ENCODE data around the gene MAD1L1. TPM values are rescaled to one million over a fixed set of nuclear protein-coding genes. Genes with fewer than 3 reads are reported as not detected.
"Not testable (repeated sequence)": the region's sequence is repeated elsewhere in the genome, so short reads cannot be mapped to it uniquely, and the experiment has no call there.

Gene MAD1L1
- total RNA-seq, 2 experiments from 2014 or later, result 40.0 to 44.7 TPM

- Mint-ChIP-seq H3K36me3 (ENCODE audit: low read depth) (peaks cover 24% of the 10 kb centered on the region), H3K4me1 (ENCODE audit: low read depth) (peaks cover 21% of the 10 kb centered on the region), H3K27ac (no peak overlapping the region), H3K4me3 (no peak overlapping the region), H3K27me3 (peaks cover 5% of the 10 kb centered on the region), H3K9me3 (no peaks in the 10 kb centered on the region)
- TF ChIP-seq CTCF (IDR thresholded peaks at IDR 0.05), result no peak
- DNase-seq (no peak), ATAC-seq (no peak)
- intact Hi-C loops (cut with micrococcal nuclease), result no loop called here
- POLR2A ChIA-PET, result no interaction called here
- CTCF ChIA-PET, result no interaction called here
Measured at GRCh38 chr7:1931951-1932270, 300.8 kb downstream of the MAD1L1 start.

- CTCF ChIA-PET, result no interaction called here
- intact Hi-C loops (cut with micrococcal nuclease), result no loop called here
- H3K4me3 Mint-ChIP-seq, result no peak overlapping the region
- peaks cover 5% of the 10 kb centered on the region for H3K27me3 Mint-ChIP-seq
- H3K36me3 Mint-ChIP-seq (ENCODE audit: low read depth), result peaks cover 24% of the 10 kb centered on the region
- no peak for ATAC-seq
- TF ChIP-seq CTCF (IDR thresholded peaks at IDR 0.05), result no peak
- no peak for DNase-seq
- no peaks in the 10 kb centered on the region for H3K9me3 Mint-ChIP-seq
- POLR2A ChIA-PET, result no interaction called here
- peaks cover 26% of the 10 kb centered on the region for H3K4me1 Mint-ChIP-seq (ENCODE audit: low read depth)
- H3K27ac Mint-ChIP-seq, result no peak overlapping the region
Measured at GRCh38 chr7:1931256-1931950, 301.3 kb downstream of the MAD1L1 start.

- no peak overlapping the region for H3K27ac Mint-ChIP-seq
- intact Hi-C loops (cut with micrococcal nuclease), result no loop called here
- ATAC-seq, result no peak
- H3K9me3 Mint-ChIP-seq, result no peaks in the 10 kb centered on the region
- CTCF ChIA-PET, result no interaction called here
- POLR2A ChIA-PET, result no interaction called here
- no peak for TF ChIP-seq CTCF (IDR thresholded peaks at IDR 0.05)
- peaks cover 22% of the 10 kb centered on the region for H3K36me3 Mint-ChIP-seq (ENCODE audit: low read depth)
- H3K27me3 Mint-ChIP-seq, result peaks cover 5% of the 10 kb centered on the region
- H3K4me1 Mint-ChIP-seq (ENCODE audit: low read depth), result peaks cover 31% of the 10 kb centered on the region
- DNase-seq, result no peak
- H3K4me3 Mint-ChIP-seq, result no peak overlapping the region
Measured at GRCh38 chr7:1930381-1931065, 302.2 kb downstream of the MAD1L1 start.

- ATAC-seq, H3K27ac Mint-ChIP-seq, CTCF ChIA-PET, H3K9me3 Mint-ChIP-seq, H3K4me3 Mint-ChIP-seq, DNase-seq, H3K27me3 Mint-ChIP-seq: not testable (repeated sequence)
- Mint-ChIP-seq H3K4me1 (ENCODE audit: low read depth) (peaks cover 42% of the 10 kb centered on the region), H3K36me3 (ENCODE audit: low read depth) (peaks cover 16% of the 10 kb centered on the region)
- POLR2A ChIA-PET, result interaction anchor here (0.5 kb wide), 1 partner anchor 9 kb away, joined by 3 read pairs; no protein-coding TSS in a partner anchor
- intact Hi-C loops (cut with micrococcal nuclease), result loop anchor here (10.0 kb wide), 1 partner anchor 105 kb away; no protein-coding TSS in a partner anchor
Measured at GRCh38 chr7:1929349-1929925, 303.3 kb downstream of the MAD1L1 start.

GRCh38 chr7:1928645-1929348, 303.9 kb downstream of the MAD1L1 start:
- ChIA-PET POLR2A (interaction anchor here (0.5 kb wide), 1 partner anchor 10 kb away, joined by 3 read pairs; no protein-coding TSS in a partner anchor), CTCF (no interaction called here)
- no peak for TF ChIP-seq CTCF (IDR thresholded peaks at IDR 0.05)
- DNase-seq, result no peak
- Mint-ChIP-seq H3K4me3 (no peak overlapping the region), H3K36me3 (ENCODE audit: low read depth) (peaks cover 16% of the 10 kb centered on the region), H3K27me3 (peaks cover 5% of the 10 kb centered on the region), H3K4me1 (ENCODE audit: low read depth) (peaks cover 47% of the 10 kb centered on the region), H3K9me3 (no peaks in the 10 kb centered on the region), H3K27ac (no peak overlapping the region)
- intact Hi-C loops (cut with micrococcal nuclease), result loop anchor here (10.0 kb wide), 1 partner anchor 106 kb away; no protein-coding TSS in a partner anchor
- ATAC-seq, result no peak

Data from activated CD8-positive, alpha-beta T cell treated with anti-CD3 and anti-CD28 coated beads for 36 hours (primary cell).